NCI-H446 treated with DMSO at 0.1 percent for 48 hours (cell line): Measurements from ENCODE around the gene FGGY.
A peak's percentile ranks its signal among the peaks of the same experiment; 100 is the strongest.
"Not testable (repeated sequence)": the region's sequence is repeated elsewhere in the genome, so short reads cannot be mapped to it uniquely, and the experiment has no call there.

ENCODE experiments used
- DNase-seq: peaks from one replicate; lab custom pipeline; 2025; lab: John Stamatoyannopoulos, UW

The FGGY gene, protein sequence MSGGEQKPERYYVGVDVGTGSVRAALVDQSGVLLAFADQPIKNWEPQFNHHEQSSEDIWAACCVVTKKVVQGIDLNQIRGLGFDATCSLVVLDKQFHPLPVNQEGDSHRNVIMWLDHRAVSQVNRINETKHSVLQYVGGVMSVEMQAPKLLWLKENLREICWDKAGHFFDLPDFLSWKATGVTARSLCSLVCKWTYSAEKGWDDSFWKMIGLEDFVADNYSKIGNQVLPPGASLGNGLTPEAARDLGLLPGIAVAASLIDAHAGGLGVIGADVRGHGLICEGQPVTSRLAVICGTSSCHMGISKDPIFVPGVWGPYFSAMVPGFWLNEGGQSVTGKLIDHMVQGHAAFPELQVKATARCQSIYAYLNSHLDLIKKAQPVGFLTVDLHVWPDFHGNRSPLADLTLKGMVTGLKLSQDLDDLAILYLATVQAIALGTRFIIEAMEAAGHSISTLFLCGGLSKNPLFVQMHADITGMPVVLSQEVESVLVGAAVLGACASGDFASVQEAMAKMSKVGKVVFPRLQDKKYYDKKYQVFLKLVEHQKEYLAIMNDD

DNA sequence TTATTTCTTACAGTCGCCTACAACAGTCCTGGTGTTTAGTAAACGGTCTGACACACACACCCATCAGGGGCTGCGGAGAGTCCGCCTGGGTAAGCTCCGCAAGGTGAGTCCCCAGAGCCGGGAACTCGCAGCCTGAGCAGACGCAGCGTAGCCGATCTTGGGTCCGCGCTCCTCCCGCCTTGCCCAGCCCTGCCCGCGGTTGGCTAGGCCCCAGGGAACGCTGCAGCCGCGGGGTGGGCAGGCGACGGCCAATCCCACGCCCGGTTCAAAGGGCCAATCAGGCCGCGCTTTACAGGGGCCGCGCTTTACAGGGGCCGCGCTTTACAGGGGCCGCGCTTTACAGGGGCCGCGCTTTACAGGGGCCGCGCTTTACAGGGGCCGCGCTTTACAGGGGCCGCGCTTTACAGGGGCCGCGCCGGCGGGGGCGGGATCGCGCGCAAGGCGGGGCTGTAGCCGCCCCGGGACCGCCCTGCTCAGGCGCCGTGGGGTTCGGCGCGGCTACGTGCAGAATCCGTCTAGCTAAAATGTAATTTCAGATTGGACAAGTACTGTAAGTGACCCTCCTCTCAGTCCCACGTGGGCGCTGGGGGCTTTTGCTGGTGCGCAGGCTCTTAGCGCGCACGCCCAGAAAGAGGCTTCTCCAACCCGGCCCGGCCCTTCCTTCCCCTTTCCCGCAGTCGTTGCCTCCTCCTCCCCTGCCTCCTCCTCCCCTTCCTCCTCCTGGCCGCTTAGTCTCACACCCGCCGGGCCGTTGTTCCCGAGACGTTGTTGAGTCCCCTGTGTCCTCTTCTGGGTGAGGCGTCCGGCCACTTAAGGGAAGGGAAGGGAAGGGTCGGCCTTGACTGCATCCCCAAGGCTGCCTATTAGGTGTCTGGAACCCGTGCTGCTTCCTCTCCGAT is at the start of gene FGGY:
Gene FGGY, plus strand, starts transcription at position 737 of the 899 bp plus-strand sequence. CDS start 24,456 bp downstream, outside the sequence.
- DNase-seq: peak; percentile 99

DNA sequence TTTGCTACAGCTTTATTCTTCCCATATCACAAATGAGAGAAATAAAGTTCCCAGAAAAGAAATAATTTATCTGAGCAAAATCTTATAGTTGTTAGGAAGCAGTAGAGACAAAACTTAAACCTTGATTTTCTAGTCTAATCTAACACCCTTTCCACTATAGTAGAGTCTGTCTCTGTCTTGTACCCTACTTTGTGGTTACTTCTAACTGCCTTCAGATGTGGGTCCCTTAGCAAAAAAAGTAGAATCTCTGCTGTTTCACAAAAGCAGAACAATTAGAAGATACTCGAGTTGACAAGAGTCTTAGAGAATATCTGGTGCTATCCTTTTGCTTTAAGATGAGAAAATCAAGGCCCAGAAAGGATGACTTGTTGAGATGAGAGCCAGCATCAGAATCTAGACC is 48.1 kb upstream of the FGGY start:
- no peak for DNase-seq

DNA sequence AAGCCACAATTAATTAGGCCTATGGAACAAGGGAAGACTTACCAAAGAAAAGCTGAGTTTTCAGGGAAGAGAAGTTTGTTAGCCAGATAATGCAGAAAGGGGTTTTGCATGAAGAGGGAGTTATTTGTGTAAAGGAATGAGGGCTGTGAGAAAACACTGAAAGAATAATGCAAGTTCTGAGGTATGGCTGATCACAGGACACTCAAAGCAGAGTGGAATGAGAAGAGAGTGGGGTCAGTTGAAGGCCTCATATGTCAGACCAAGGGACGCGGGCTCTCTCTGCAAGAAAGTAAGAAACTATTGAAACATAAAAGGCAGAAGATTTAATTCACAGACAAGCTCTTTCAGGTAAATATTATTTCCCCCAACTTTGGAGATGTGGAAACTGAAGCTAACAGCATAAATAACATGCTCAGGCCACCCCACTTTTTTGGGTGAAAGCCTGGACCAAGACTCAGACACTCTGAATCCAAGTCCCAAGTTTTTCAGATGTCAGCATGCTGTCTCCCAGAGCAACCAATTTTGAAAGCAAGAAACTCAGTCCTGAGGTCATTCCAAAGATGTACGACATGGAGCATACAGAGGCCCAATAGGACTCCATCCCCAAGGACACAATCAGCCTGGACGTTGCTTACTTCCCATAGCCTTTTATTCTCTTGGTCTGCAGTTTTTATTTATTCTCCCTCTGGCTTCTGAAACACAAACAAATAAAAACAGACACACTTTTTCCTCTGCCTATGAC is 47.3 kb upstream of the FGGY start:
- no peak for DNase-seq

DNA sequence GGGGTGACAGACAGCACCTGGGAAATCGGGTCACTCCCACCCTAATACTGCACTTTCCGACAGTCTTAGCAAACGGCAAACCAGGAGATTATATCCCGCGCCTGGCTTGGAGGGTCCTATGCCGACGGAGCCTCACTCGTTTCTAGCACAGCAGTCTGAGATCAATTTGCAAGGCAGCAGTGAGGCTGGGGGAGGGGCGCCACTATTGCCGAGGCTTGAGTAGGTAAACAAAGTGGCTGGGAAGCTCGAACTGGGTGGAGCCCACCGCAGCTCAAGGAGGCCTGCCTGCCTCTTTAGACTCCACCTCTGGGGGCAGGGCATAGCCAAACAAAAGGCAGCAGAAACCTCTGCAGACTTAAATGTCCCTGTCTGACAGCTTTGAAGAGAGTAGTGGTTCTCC is 45.8 kb upstream of the FGGY start:
- DNase-seq: not testable (repeated sequence)

DNA sequence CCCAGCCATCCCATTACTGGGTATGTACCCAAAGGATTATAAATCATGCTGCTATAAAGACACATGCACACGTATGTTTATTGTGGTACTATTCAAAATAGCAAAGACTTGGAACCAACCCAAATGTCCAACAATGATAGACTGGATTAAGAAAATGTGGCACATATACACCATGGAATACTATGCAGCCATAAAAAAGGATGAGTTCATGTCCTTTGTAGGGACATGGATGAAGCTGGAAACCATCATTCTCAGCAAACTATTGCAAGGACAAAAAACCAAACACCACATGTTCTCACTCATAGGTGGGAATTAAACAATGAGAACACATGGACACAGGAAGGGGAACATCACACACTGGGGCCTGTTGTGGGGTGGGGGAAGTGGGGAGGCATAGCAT is 40.5 kb upstream of the FGGY start:
- DNase-seq: not testable (repeated sequence)

DNA sequence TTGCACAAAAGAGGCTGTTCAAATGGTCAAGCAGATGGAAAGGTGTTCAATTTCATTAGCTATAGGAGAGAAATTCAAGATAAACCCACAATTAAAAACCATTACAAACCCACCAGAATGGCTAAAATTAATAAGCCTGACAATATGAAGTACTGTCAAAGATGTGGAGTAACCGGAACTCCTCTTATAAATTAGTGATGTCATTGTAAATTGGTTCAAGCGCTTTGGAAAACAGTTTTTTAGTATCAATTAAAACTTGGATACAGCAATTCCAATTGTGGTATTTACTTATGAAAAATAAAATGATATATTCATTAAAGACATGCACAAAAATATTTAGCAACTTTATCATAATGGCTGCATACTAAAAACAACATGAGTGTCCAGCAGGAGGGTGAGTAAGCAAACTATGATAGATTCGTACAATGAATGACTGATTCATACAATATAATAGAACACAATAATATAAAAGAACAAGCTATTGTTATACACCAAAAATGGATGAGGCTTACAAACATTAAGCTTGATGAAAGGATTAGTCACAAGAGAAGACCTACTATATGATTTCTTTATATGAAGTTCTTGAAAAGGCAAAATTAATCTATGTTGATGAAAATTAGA is 38.4 kb upstream of the FGGY start:
- no peak for DNase-seq

DNA sequence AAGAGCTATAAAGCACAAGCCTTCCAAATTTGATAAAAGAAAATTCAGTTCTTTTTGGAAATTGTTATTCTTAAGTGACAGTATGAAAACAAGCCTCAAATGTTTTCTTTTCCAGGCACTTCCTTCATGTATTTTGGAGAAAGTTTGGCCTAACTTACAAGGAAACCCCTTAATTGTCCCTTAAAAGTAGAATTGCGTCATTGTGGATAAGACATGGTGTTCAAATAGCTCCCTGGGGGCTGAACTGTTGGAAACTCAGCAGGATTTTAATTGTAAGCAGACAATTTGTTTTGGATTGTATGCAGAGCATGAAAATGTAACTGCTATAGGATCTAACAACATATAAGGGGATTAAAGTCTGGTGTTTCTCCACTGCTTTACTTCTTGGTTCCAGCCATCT is 35.4 kb upstream of the FGGY start:
- no peak for DNase-seq

DNA sequence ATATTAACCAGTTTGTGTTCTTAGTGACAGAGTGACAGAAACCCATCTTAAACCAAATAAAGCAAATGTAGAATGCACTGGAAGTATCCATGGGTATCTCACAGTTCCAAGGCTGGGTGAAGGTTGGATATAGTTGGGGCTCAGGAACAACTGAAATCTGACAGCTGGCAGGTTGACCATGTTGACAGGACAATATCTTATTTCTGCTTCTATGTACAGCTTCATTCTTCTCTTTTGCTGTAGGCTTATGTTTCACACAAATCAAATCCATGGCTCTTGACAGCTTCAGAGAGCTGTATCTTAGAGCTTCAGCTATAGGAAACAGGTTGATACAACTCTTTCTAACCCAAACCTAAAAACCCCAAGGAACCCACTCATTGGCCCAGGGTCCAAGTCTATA is 34.3 kb upstream of the FGGY start:
- no peak for DNase-seq

DNA sequence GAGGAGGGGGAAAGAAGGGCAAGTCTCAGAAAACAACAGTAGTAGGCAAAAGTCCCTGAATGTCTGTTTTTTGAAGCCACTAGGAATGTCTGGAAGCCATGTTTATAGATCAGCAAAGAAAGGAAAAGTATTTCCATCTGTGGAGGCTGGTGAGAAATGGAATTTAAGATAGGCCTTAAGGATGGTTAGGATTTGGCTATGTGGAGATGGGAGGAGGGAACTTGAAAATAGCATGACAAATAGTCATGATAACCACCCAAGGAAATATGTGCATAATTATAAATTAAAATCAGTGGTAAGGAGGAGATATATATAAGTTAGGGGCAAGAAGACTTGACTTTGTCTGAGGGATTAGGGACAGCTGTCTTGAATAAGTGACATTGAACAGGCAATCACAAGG is 33.8 kb upstream of the FGGY start:
- DNase-seq: no peak

DNA sequence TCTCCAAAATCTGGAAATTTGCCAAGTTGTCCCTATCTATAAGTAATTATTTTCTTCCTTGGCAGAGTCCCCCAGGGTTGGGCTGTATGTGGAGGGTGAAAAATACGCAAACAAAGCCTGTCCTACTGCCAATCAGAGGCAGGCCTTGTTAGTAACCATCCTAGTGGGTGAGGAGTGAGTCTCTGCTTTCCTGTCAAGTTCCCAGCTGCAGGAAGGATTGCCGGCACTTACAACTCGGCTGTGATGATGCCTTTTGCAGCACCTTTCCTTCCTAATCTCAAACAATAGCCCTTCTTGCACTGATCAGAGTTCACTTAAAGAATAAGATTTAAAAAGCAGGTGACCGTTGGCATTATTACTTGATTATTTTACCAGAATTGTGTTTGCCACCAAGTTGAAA is 31.3 kb upstream of the FGGY start:
- DNase-seq: peak; percentile 5

DNA sequence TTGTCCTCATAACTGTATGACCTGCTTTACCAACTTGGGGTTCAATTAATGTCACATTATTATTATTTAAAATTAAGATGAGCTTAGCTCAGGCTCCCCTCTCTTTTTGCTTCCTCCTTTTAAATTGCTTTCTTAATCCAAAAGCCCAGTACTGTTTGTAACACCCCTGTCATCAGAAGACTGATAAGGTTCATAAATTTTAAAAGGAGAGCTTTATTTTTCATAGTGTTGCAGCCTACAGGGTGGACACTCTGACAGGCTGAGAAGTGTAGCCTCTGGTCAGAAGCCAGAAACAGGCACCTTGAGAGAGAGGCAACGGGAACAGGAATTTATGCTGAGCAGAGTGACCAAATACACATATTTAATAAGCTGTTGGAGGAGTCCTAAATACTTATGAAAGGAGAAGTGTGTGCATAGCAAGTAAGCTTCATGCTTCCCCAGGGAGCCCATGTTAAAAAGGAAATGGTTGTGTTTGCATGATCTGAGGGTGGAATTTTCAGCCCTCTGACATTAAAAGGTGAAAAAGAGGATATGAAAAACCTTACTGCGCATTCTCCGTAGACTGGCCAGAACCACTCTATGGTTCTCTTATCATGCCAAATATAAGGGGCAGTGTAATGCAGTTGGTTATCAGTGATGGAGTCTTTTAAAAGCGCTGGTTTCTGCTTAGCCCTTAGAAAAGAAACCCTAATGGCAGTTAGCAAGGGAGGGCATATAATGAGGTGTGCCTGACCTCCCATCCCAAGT is 30.5 kb upstream of the FGGY start:
- no peak for DNase-seq

DNA sequence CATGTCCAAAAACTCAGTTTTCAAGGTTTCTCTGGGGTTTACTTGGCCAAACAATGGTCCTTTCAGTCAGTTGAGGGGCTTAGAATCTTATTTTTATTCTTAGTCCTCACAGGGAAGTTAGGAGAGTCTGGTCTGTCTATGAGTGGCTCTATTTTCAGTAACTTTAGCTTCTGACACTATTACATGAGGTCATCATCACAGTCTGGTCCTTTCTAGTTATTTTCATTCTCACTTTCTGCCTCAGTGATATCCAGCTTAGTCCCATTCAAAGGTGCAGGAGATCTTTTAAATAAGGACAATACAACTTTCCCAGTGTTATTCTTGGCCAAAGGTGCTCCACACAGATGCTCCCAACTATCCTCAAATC is 30.0 kb upstream of the FGGY start:
- no peak for DNase-seq

DNA sequence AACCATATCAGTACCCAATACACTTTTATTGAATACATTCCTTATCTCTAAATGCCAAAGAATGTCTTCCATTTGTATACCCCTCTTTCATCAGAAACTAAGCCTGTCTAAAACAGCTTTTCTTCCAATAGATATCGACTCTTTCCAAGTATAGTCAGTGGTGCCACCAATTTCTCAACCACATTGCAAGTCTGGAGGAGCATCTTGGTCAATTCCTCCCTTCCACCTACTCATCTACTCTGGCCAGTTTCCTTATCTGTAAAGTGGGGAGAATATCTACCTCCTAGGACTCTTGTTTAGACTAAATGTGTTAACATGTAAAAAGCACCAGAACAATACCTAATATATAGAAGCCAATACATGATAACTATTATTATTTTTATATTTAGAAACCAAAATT is 28.5 kb upstream of the FGGY start:
- no peak for DNase-seq

DNA sequence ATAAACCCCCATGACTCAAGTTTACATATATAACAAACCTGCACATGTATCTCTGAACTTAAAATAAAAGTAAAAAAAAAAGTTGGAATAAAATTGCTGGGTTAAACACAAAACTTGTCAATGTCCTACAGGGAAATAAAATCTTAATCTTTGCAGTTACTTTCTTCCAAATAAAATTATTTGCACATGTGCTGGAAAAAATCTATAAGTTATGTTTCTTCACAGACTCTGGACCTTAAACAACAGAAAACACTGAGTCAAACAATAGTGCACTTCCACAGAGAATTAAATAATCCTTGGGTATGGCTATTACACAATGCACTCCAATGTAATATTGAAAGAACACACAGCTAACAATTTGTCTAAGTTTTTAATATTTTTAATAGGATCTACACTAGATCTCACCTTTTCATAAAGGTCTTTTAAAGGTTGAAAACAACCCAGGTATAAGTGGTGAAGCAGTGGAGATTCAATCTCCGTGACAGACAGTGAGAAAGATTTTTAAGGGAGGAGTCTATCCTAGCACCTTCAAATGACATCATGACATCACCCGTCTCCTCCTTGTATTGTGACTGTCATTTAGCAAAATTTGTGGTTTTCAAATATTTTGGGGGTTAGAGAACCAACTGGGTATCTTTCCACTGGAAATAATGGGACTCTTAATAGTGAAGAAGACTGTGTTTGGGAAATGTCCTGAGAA is 25.2 kb upstream of the FGGY start:
- DNase-seq: no peak

DNA sequence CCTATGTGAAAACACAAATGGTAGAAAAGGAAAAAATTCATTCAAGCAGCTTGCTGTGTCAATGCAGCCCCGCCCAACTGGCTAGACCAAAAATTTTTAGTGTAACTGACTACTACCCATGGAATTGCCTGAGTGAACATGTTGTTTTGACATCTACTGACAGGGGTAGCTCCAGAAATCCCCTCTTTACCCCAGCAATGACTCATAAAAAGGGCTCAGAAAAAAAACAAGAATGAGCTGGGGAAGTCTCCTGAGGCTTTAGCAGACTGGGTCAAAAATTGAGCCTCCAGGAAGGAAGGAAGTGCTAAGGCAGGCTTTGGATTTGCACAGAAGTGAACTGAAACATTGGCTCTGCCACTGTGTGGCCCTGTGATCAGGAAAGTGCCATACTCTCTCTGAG is 24.4 kb upstream of the FGGY start:
- no peak for DNase-seq

DNA sequence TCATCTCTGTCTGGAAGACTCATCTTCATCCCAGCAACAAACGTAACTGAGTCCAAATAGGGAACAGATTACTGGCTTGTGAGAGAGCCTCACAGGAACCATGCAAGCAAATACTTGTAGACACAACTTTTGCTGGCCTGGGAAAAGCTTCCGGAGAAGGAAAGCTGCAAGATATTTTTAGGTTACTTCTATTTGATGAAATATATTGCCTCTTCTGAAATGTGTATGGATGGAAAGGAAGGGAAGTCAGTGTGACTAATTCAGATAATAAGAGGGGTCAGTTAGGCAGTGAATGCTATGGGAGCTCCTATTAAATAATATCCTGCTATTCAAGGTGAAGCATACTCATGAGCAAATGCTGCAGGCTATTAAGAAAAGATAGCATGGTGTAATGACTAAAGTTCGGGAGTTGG is 20.4 kb upstream of the FGGY start:
- DNase-seq: no peak

DNA sequence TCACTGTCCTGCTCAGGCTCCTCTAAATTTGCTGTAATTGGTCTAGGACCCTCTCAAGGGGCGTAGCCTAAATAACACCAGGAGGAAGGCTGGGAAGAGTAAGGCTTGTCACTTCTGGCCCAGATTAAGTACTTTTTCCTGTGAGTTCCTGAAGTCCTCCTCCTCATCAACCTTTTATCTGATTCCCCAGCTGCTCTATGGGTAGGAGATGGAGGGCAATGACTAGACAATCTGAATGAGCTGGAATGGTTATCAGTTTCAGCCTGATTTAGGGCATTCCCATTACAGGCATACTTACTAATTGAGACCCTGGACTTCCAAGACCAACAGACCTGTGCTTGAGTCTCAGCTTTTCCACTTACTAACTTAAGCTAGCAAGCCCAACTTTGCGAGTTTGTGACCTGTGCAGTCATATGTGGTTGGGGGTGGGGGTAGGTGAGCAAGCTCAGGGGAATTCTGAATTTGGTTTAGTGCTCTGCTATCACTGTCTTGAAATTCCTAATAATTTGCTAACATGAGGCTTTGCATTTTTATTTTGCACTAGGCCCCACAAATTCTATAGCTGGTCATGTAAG is 18.0 kb upstream of the FGGY start:
- no peak for DNase-seq

DNA sequence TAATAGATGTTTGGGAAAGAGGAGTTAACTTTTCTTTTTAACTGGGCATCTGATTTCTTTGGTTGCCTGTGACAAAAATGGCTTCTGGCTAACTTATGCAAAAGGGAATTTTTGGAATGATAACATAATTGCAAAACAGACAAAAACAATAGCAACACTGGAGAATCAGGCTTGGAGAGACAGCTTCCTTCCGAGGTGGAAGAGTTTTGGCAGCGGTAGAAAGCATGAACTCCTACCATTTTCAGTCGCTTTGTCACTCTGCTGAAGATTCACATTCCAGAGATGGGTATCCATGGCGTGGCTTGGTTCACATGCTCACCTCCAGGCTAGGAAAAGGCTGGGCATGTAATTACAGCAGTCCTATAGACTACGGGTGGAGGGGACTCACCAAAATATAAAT is 17.2 kb upstream of the FGGY start:
- no peak for DNase-seq

DNA sequence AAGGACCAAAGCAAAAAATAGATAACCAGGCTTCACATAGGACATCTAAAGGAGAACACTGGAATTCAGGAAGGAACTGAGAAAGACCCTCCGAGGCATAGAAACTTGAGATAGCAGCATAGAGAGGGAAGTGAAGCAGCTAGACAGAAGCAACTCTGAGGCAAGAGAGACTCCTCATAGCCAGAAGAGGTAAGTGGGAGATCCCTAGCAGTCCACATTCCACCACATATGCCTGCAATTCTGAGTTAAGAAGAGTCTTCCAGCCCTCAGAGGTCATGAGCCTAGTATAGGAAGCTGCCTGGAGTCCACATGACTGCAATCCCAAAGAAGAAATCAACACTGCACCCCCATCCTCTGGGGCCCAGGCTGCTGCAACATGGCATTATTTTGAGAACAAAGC is 13.9 kb upstream of the FGGY start:
- no peak for DNase-seq

DNA sequence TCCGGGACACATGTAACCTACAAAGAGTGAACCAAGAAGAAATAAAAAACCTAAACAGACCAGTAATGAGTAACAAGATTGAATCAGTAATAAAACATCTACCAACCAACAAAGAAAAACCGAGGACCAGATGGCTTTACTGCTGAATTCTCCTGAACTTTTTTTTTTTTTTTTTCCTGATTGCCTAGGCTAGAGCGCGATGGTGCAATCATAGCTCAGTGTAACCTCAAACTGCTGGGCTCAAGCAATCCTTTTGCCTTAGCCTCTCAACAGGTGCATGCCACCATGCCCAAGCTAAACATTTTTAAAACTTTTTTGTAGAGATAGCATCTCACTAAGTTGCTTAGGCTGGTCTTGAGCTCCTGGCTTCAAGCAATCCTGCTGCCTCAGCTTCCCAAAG is 11.2 kb upstream of the FGGY start:
- no peak for DNase-seq
